Sigmoid colon (tissue), 4 donors: Measurements from ENCODE around the gene GREB1.

Experiments
- POLR2A ChIP-seq, 2 donors: fragments of 450-650 bp; IDR thresholded peaks; one replicate each; pipeline ENCODE4 v1.6.1; 2016; ENCODE audit warnings: antibody characterized with exemption in 2 of 2, mild to moderate bottlenecking in 2 of 2, moderate library complexity in 2 of 2
- POLR2AphosphoS5 ChIP-seq, 4 donors: sonication (generic); formaldehyde crosslinking; IDR thresholded peaks; one replicate each; pipeline ENCODE4 v1.6.1; 2017; ENCODE audit warnings: antibody characterized with exemption in 4 of 4
- TF ChIP-seq, protein P1 (sequence below), 4 experiments: fragments of 450-650 bp in 3 of 4; fragments of 200-600 bp in 1 of 4; IDR thresholded peaks; one replicate each; pipeline ENCODE4 v1.5.1; 2016 to 2019; ENCODE audit warnings: antibody characterized with exemption in 4 of 4, mild to moderate bottlenecking in 3 of 4, moderate library complexity in 2 of 4

DNA sequence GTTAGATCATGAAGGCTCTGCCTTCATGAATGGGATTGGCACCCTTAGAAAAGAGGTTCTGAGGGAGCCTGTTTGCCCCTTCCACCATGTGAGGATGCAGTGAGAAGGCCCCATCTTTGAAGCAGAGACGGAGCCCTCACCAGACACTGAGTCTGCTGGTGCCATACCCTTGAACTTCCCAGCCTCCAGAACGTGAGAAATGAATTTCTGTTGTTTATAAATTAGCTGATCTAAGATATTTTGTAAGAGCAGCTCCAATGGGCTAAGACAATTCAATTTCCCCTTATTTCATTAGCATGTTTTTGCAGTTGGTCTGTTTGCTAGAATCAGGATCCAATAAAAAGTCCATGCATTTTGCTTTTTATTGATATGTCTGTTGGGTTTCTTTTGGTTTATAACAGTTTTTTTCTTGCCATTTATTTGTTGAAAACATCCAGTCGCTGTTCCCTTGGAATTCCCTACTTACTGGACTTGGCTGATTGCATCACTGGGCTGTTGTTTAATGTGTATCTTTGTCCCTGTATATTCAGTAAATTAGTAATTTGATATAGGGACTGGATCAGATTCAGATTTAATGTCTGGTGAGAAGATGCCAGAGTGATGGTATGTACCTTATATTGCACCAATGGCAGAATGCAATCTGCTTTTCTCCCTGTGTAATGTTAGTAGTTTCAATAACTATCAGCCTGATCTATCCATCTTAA, 24.0 kb upstream of the GREB1 start:
- TF ChIP-seq, protein P1, sequence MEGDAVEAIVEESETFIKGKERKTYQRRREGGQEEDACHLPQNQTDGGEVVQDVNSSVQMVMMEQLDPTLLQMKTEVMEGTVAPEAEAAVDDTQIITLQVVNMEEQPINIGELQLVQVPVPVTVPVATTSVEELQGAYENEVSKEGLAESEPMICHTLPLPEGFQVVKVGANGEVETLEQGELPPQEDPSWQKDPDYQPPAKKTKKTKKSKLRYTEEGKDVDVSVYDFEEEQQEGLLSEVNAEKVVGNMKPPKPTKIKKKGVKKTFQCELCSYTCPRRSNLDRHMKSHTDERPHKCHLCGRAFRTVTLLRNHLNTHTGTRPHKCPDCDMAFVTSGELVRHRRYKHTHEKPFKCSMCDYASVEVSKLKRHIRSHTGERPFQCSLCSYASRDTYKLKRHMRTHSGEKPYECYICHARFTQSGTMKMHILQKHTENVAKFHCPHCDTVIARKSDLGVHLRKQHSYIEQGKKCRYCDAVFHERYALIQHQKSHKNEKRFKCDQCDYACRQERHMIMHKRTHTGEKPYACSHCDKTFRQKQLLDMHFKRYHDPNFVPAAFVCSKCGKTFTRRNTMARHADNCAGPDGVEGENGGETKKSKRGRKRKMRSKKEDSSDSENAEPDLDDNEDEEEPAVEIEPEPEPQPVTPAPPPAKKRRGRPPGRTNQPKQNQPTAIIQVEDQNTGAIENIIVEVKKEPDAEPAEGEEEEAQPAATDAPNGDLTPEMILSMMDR (IDR thresholded peaks at IDR 0.05) = no peak
- TF ChIP-seq POLR2A (IDR thresholded peaks at IDR 0.05) (no peak), POLR2AphosphoS5 (IDR thresholded peaks at IDR 0.05) (no peak)
